Measurements from ENCODE around the gene LRRC4C.

LRRC4C gene

GRCh38 chr11:41051919-41052635 lies 407.4 kb downstream of the LRRC4C start:
- no peak for DNase-seq (ENCODE audit: low read depth)
- no peak overlapping the region for H3K4me3 ChIP-seq (ENCODE audit: low read length)
- no peak for TF ChIP-seq CTCF (conservative IDR thresholded peaks at IDR 0.05; ENCODE audit: low read length)

- TF ChIP-seq CTCF (conservative IDR thresholded peaks at IDR 0.05; ENCODE audit: low read length): no peak
- DNase-seq (ENCODE audit: low read depth): no peak
- no peak overlapping the region for H3K4me3 ChIP-seq (ENCODE audit: low read length)
Measured at GRCh38 chr11:41050791-41051190, 408.7 kb downstream of the LRRC4C start.

GRCh38 chr11:41047229-41047628 lies 412.2 kb downstream of the LRRC4C start:
- no peak for TF ChIP-seq CTCF (conservative IDR thresholded peaks at IDR 0.05; ENCODE audit: low read length)
- H3K4me3 ChIP-seq (ENCODE audit: low read length): no peak overlapping the region
- DNase-seq (ENCODE audit: low read depth): no peak

- DNase-seq (ENCODE audit: low read depth): no peak
- no peak for TF ChIP-seq CTCF (conservative IDR thresholded peaks at IDR 0.05; ENCODE audit: low read length)
- H3K4me3 ChIP-seq (ENCODE audit: low read length): no peak overlapping the region
Measured at GRCh38 chr11:41045266-41045665, 414.2 kb downstream of the LRRC4C start.

GRCh38 chr11:41044747-41045146 lies 414.7 kb downstream of the LRRC4C start:
- no peak for TF ChIP-seq CTCF (conservative IDR thresholded peaks at IDR 0.05; ENCODE audit: low read length)
- DNase-seq (ENCODE audit: low read depth): no peak
- no peak overlapping the region for H3K4me3 ChIP-seq (ENCODE audit: low read length)

GRCh38 chr11:41042688-41043087 lies 416.8 kb downstream of the LRRC4C start:
- TF ChIP-seq CTCF (conservative IDR thresholded peaks at IDR 0.05; ENCODE audit: low read length): no peak
- DNase-seq (ENCODE audit: low read depth): no peak
- no peak overlapping the region for H3K4me3 ChIP-seq (ENCODE audit: low read length)

GRCh38 chr11:41040474-41040873 lies 419.0 kb downstream of the LRRC4C start:
- no peak for TF ChIP-seq CTCF (conservative IDR thresholded peaks at IDR 0.05; ENCODE audit: low read length)
- no peak overlapping the region for H3K4me3 ChIP-seq (ENCODE audit: low read length)
- no peak for DNase-seq (ENCODE audit: low read depth)

Data from AG10803 (cell line).